ENCODE data around the gene ANGPTL8.

- TF ChIP-seq CTCF (IDR thresholded peaks at IDR 0.05) (peak; percentile 77; the same call in 1 of the 2 replicates), REST (IDR thresholded peaks at IDR 0.05; ENCODE audit: insufficient read depth in 1 of 2, low read depth in 2 of 2, low read length in 1 of 2) (no peak), POLR2AphosphoS5 (IDR thresholded peaks at IDR 0.05; ENCODE audit: low read depth, low read length) (no peak), SIN3A (IDR thresholded peaks at IDR 0.05; ENCODE audit: borderline replicate concordance, insufficient read depth, low read depth, low read length) (no peak), TCF7L2 (IDR thresholded peaks at IDR 0.05; ENCODE audit: low read depth, low read length) (no peak)
Observed at GRCh38 chr19:11261971-11262839, 22.8 kb downstream of the ANGPTL8 start, which contains the start of gene DOCK6.

Measured in Panc1 (cell line).